HG03175 (cell line): ENCODE measurements around the gene LRRC36.
A peak's percentile ranks its signal among the peaks of the same experiment; 100 is the strongest.

Source experiments
- ATAC-seq: cut with Tn5 transposase; IDR thresholded peaks from one replicate; pipeline ENCODE4 v1.9.1; 2021; ENCODE audit warnings: mild to moderate bottlenecking, moderate library complexity; ENCODE audit not compliant: unreplicated experiment

The LRRC36 gene

DNA sequence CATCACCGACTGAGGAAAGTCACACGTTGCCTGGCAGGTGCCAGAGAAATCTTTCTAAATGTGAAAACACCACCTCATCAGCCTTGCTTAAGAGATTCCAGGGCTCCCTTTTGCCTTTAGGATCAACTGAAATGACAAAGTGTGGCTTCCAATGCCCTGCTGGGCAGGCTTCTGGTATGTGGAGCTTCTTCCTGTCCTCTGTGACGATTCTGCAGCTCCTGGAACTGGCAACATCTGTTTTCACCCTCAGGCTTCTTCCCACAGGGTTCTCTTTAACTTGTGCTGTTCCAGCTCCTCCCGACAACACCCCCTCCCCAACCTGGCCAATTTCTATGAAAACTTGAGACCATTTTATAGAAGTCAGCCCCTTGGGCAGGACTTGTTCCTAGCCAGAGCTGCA, 94.4 kb downstream of the LRRC36 start:
- ATAC-seq = no peak

DNA sequence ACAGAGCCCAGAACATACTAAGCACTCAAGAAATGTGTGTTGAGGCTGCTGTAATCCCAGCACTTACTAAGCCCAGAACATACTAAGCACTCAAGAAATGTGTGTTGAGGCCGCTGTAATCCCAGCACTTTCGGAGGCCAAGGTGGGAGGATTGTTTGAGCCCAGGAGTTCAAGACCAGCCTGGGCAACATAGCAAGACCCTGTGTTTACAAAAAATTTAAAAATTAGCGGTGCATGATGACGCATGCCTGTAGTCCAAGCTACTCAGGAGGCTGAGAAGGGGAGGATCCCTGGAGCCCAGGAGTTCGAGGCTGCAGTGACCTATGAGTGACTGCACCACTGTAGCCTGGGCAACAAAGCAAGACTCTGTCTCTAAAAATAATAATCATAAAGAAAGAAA, 96.4 kb downstream of the LRRC36 start:
- no peak for ATAC-seq

DNA sequence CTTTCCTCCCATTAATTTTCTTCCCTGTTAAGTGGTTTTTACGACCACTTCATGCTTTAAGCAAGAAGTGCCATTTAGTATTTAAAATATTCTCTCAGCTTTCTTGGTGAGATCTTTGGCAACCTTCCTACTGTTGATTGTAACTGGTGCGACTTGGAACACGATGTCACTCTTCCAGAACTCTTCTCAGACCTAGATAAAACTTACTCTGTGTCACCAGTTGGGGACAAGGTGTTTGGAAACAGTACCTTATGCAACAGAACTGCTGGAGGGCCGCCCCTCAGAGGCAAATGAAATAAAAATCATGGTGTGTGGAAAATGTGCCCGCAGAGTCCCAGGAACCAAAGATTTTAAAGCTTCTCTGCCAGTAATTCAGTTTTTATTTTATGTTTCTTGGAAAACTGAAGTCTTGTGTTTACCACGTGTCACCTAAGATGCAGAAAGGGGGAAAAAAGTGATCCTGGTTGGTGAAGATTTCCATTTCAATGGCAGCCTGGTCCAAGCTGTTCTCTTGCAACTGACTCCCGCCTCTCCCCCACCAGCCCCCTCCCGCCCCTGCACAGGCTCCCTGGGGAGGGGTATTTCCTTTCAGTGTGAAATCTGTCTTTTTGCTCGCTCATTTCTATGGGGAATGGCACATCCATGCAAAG, 97.1 kb downstream of the LRRC36 start:
- ATAC-seq = no peak

DNA sequence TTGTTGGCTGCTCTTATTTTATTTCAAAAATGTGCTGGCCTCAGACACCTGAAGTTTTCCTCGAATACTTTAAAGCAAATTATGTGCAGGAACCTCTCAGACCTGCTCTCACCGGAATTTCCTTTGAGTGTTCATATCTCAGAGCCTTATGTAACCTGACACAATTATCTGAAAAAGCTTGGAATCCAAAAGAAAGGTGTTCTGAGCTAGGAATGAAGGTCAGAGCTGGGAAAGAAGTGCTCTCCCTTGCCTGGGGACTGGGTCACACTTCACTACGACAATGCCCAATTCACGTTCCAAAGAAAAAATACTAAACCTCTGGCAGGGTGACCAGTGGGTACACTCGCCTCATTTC, 97.6 kb downstream of the LRRC36 start:
- no peak for ATAC-seq

DNA sequence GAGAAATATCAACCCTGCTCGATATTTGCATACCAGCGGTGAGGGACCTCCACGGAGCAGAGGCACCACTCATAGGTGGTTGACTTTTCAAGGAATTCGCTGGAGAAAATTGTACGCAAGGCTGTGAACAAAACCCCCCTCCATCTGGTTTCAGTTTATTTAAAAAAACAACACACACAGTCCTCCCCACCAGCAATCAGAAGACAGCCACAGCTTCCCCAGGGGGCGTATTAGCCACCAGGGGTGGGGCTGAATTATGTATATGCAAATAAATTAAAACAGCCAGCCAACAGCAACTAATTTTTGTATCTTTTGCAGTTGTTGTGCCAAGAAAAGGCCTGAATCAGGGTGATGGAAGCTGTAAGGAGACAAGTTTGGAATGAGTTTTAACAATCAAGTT, 98.4 kb downstream of the LRRC36 start:
- ATAC-seq = no peak

DNA sequence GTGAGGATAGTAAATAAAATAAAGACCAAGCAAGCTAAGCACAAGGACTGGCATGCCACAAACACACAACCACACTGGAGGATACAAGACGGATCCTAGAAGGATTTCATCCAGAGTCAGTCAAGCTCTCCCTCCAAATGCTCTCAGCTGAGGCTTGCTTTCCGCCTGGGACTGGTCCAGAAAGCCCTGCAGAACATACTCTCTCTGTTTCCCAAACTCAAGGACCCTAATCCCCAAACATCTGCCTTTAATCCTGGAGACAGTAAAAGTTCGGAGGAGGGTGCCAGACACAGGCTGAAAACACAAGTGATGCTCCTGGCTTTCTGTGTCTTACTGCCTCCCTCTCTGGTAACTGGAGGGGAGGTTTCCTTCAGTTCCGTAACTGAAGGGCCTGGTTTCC, 99.0 kb downstream of the LRRC36 start:
- ATAC-seq = no peak

DNA sequence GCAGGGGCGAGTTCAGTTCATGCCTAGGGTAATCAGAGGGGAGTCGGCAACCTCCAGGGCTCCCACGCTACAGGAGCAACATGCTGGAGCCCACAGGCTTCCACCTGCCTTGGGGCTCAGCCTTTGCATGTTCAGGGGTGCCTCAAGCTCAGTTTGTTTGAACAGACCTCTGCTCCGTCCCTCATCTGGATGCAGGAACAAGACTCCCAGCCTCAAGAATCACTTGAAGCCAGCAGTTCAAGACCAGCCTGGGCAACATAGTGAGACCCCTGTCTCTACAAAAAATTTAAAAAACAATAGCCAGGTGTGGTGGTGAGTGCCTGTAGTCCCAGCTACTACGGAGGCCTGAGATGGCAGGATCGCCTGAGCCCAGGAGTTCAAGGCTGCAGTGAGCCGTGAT, 99.4 kb downstream of the LRRC36 start:
- ATAC-seq = no peak

DNA sequence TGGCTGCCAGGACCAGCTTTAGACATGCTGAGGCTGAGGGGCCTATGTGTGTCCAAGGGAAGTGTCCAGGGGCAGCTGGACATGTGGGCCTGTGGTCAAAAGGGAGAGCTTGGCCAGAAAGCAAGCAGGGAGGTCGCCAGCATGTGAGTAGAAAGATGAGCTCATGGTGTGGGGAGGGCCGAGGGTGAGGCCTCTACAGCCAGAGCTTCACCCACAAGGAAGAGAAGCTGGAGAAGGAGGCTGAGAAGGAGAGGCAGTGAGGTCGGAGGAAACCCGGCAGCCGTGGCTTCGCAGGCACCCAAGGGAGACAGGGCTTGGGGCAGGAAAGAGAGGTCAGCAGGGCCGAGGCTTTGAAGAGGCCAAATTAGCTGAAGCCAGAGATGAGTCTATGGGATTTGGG, 100.3 kb downstream of the LRRC36 start:
- no peak for ATAC-seq

DNA sequence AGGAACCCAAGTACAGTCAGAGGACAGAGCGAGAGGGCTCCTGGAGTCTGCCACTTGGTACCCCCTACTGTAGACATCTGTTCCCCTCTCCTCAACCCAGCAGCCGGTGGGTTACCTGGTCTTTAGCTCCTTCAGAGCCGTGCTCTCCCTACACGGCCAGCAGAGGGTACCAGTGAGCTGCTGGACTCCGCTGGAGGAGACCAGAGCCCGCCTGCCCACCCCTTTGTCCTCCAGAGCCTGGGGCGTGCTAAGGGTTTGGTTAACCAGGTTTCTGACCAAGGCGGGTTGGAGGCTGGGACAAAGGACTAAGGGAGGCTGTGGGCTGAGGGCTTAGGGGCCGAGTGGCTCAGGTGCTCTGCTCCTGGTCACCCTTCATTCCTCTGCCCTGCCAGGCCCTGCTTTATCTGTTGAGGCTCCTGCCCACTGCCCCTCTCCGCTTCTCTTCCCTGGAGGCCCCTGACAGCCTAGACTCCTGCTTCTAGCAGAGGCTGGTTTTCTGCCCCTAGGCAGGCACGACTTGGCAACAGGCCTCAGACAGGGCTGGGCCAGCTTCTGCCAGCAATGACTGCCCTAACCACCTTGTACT, 101.6 kb downstream of the LRRC36 start:
- peak; percentile 47 for ATAC-seq

DNA sequence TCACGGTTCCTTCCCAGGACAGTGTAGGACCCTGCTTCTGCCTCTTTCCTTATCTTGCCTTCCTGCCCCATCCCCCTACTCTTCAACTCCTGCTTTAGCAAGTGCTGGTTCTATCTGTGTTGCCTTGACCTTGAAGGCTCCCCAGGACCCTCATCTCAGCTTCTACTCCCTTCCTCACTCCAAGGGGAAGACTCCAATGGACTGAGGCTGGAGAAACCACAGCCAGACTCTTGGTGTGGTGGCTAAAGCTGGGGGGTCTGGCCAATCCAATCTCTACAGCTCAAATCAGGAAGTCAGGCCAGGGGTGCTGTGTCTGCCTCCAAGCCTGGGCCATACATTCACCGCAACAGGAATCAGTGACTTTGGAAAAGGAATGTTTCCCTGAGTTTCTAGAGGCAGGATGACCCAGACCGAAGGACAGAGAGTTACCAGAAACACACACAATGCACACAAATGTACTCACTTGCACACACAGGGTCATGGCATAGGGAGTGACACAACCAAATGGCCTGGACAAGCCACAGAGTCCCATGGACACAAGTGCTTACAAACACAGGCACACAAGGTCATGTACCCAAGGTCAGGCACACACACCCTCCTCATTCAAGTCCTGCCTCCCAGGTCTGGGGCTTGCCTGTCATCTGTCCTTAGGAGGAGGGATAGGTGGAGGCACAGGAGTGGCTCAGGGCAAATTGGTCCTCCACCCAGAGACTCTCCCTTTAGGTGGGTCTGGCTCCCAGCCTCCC, 102.6 kb downstream of the LRRC36 start:
- ATAC-seq = no peak

DNA sequence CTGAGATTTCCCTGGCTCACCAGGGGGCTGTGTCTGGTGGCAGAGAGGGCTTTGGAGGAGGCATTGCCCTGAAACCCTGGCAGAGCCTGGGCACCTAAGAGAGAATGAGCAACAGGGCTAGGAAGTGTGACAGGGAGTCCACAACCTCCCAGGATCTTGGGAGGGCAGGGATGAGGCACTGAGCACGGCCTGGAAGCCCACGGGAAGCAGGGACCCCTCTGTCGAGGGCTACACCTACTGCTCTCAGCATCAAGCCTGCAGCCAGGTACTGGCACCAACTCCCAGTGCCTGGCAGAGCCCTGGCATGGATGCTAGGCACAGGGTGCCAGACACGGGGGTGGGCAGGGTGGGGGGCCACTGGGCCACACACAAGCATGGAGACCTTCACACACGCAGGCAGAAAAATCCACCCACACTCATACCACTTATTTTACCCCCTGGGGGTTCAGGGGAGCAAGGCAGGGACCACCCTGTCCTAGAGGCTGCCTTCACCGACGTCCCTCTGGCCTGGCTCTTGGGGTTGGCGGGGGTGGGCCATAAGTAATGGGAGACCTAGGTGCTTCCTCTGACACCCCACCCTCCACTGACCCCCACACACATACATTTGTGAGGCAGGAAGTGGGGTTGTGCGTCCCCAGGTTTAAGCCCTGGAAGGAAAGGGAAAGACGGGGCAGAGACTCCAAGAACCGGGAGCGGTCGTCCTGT, 103.3 kb downstream of the LRRC36 start:
- no peak for ATAC-seq

DNA sequence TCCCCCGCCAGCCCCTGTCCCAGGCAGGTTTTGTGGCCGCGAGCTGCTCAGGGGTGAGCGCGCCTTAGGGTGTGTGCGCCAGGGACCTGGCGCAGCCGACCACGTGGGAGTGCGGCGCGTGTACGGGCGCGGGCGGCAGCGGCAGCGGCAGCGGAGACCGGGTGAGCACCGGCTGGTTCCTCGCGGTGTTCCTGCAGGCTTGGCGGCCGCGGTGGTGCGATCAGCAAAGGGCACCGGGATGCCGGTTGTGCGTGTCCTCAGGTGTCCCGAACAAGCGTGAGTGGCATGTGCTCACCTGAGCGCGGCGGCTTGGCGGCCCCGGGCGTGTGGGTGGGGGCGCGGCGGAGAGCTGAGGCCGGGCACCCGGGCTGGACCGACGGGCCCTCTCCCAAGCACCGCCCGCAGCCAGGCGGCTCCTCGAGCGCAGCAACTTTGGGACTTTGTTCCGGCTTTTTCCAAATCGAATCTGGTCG, 103.9 kb downstream of the LRRC36 start:
- ATAC-seq = no peak

DNA sequence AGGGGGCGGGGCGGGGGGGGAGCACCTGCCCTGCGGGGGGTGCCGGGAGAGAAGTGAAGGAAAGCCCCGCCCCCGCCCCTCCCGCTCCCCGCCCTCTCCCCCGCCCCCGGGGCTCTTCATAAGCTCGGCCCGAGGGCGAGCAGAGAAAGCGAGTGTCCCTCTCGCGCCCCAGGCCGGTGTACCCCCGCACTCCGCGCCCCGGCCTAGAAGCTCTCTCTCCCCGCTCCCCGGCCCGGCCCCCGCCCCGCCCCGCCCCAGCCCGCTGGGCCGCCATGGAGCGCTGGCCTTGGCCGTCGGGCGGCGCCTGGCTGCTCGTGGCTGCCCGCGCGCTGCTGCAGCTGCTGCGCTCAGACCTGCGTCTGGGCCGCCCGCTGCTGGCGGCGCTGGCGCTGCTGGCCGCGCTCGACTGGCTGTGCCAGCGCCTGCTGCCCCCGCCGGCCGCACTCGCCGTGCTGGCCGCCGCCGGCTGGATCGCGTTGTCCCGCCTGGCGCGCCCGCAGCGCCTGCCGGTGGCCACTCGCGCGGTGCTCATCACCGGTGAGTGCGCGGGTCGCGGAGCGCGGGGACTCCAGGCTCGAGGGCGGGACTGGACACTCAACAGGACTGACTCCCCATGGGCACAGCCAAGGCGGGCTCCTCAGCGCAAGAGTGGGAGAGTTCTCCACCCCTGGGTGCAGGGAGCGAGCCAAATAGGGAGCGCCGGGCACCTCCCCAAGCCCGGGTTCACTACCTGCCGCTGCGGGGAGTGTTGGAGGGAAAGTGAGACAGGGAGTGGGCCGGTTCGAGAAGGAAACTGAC, 104.6 kb downstream of the LRRC36 start, which contains the start of gene HSD11B2:
HSD11B2 (plus strand) TSS at position 145 of the 798 bp plus-strand sequence; CDS start at position 273, 128 bp downstream.
- no peak for ATAC-seq

DNA sequence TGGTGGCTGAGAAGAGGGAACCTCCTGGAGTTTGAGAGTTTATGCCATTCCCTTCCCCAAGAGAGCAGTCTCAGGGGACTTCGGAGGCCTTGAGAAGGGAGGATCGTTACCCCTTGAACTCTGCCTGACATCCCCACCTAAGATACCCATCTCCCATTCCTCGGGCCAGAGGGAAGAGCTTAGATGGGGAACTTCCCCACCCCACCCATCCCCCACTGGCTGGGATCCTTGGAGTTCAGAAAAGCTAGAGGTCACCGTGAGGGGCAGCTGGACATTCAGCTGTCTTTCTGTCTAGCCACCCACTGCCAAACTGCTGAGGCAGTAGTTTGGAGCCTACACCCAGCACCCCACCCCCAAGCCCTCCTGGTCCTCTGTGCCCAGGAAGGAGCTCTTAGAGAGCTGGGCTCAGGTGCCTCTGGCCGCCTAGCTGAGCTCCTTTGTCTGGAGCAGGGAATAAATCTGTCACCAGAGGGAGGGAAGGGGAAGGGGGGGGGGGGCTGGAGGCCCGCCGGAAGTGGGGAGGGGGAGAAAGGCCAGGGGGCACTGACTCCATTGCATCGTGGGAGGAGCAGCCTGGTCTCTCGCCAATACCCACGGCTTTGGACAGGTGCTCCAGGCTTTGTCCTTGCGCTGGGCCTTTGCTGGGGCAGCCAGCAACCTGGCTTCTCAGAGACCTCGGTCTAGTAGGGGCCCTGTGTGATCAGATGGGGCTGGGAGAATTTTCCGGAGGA, 105.3 kb downstream of the LRRC36 start:
- ATAC-seq = no peak

DNA sequence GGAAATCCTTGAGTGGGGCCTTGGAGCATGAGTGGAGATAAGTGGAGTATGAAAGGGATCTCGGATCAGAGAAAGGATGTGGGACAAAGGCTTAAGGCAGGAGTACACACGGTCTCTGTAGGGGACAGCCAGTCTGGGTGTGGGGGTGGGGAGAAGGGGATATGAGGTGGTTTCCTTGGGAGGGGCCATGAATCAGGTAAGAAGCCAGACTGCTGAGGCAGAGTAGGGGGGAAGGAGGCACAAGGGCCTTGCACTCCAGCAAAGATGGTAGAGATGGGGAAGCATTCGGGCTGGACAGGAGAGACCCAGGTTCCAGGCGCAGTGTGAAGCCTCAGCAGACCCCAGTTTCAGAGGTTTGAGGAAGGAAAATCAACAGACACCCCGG, 105.9 kb downstream of the LRRC36 start:
- no peak for ATAC-seq

DNA sequence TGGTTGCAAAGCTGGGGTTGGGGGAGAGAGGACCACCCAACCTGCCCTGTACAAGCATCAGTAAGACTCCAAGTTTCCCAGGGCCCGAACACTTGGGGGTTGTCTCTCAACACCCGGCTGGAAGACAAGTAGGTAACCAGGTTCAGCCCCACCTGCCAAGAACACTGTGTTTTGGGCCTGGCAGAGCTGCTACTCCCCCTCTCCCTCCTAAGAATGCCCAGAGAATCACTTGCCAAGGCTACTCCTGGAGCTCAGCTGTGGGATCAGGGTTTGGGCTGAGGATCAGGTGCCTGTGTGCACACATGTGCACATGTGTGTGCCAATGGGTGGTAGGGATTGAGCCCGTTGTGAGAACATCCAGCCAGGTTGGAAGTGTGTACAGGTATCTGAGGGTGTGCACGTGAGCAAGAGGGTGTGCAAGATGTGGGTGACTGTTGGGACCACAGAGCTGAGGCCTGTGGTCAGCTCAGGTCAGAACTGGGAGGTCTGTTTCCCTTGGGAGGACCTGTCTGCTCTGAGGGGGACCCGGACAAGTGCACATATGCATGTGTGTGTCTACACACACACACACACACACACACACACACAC, 106.6 kb downstream of the LRRC36 start:
- no peak for ATAC-seq
